ENCODE measurements around the gene TGIF2. TPM values are rescaled to one million over a fixed set of nuclear protein-coding genes. Genes with fewer than 3 reads are reported as not detected.

Gene TGIF2
- total and polyA plus RNA-seq, 9 of the 15 experiments (the other 6 are each of a cell fraction or from before 2014, with no cell fraction given): 6.8 to 27.8 (median 15.7) TPM

GRCh38 chr20:36632147-36632486, 58.7 kb downstream of the TGIF2 start:
- FAIRE-seq (no peak), DNase-seq (ENCODE audit: extremely low read depth in 1 of 4, low spot score in 3 of 4) (no peak), ATAC-seq (no peak)
- no peak overlapping the region for H3K27ac ChIP-seq (ENCODE audit: extremely low read depth, low read depth, low read length)
- H3K79me2 ChIP-seq (ENCODE audit: control insufficient read depth, insufficient read depth, low read length): no peaks in the 10 kb centered on the region
- no peak overlapping the region for H3K4me3 ChIP-seq
- WGBS (ENCODE audit: insufficient coverage, low coverage, missing lambda C conversion rate): 18% methylated on average over 3 of the region's 3 CpGs
- ChIA-PET POLR2A (interaction anchor here (0.6 to 1.3 kb wide), 3 partner anchors 9 to 171 kb away, joined by 4 to 5 read pairs (median 5); no protein-coding TSS in a partner anchor), CTCF (ENCODE audit: low intra/inter-chr PET ratio) (no interaction called here)
- peak overlapping the region in 1 of 2 experiments; percentile 56; a peak in 1 of 4 replicates for H3K9ac ChIP-seq (ENCODE audit: insufficient read depth in 1 of 2, low read depth in 2 of 2, low read length in 2 of 2)
- no peak overlapping the region for H3K4me2 ChIP-seq (ENCODE audit: insufficient read depth, low read length)
- no peaks in the 10 kb centered on the region for H3K9me3 ChIP-seq (replicated peaks; ENCODE audit: control insufficient read depth, insufficient read depth, low read depth, low read length)
- BruUV-seq (replicated peaks): no TSS peak
- H3K9me1 ChIP-seq (ENCODE audit: control insufficient read depth, insufficient read depth, low read length): no peaks in the 10 kb centered on the region
- in situ Hi-C loops (cut with MboI): no loop called here
- peaks cover 0 to 3% of the 10 kb centered on the region in 2 experiments; a peak in 1 of 5 replicates for H3K4me1 ChIP-seq (replicated peaks in 1 of 2; ENCODE audit: control insufficient read depth in 2 of 2, insufficient read depth in 2 of 2, low read length in 2 of 2)
- no peaks in the 10 kb centered on the region for H3K36me3 ChIP-seq (ENCODE audit: control insufficient read depth, insufficient read depth, low read length)
- peak; percentile 64 for TF ChIP-seq ZFP36 (IDR thresholded peaks at IDR 0.05; ENCODE audit: low read depth, low read length, partially characterized antibody)
- no peak for TF ChIP-seq ATF1 (CRISPR knock-in tag; IDR thresholded peaks at IDR 0.05)
- no peak for TF ChIP-seq ATF1 (tag; IDR thresholded peaks at IDR 0.05)
- H2AFZ ChIP-seq (ENCODE audit: low read depth, low read length): 0 out of 2 replicates have a peak overlapping the region, but pooled peaks have one; percentile 33
- intact Hi-C loops (cut with micrococcal nuclease): no loop called here
- no peaks in the 10 kb centered on the region for H4K20me1 ChIP-seq (replicated peaks; ENCODE audit: control insufficient read depth, insufficient read depth, low read length)
- no peaks in the 10 kb centered on the region; a peak in 1 of 5 replicates for H3K27me3 ChIP-seq (ENCODE audit: control insufficient read depth in 2 of 2, insufficient read depth in 2 of 2, low read length in 2 of 2)

GRCh38 chr20:36632487-36633284, 59.3 kb downstream of the TGIF2 start:
- Histone ChIP-seq H3K4me1 (replicated peaks in 1 of 2; ENCODE audit: control insufficient read depth in 2 of 2, insufficient read depth in 2 of 2, low read length in 2 of 2) (peaks cover 0 to 3% of the 10 kb centered on the region in 2 experiments; a peak in 1 of 5 replicates), H3K27ac (ENCODE audit: extremely low read depth, low read depth, low read length) (no peak overlapping the region), H3K9me3 (replicated peaks; ENCODE audit: control insufficient read depth, insufficient read depth, low read depth, low read length) (no peaks in the 10 kb centered on the region), H3K4me2 (ENCODE audit: insufficient read depth, low read length) (no peak overlapping the region), H4K20me1 (replicated peaks; ENCODE audit: control insufficient read depth, insufficient read depth, low read length) (no peaks in the 10 kb centered on the region), H3K27me3 (ENCODE audit: control insufficient read depth in 2 of 2, insufficient read depth in 2 of 2, low read length in 2 of 2) (no peaks in the 10 kb centered on the region; a peak in 1 of 5 replicates), H3K4me3 (no peak overlapping the region), H3K79me2 (ENCODE audit: control insufficient read depth, insufficient read depth, low read length) (no peaks in the 10 kb centered on the region), H3K36me3 (ENCODE audit: control insufficient read depth, insufficient read depth, low read length) (no peaks in the 10 kb centered on the region), H3K9ac (ENCODE audit: insufficient read depth in 1 of 2, low read depth in 2 of 2, low read length in 2 of 2) (peak overlapping the region in 1 of 2 experiments; percentile 56; a peak in 1 of 4 replicates), H2AFZ (ENCODE audit: low read depth, low read length) (0 out of 2 replicates have a peak overlapping the region, but pooled peaks have one; percentile 33), H3K9me1 (ENCODE audit: control insufficient read depth, insufficient read depth, low read length) (no peaks in the 10 kb centered on the region)
- CTCF ChIA-PET (ENCODE audit: low intra/inter-chr PET ratio): no interaction called here
- ATAC-seq (peak; percentile 87), DNase-seq (ENCODE audit: extremely low read depth in 1 of 4, low spot score in 3 of 4) (peak; percentile 29 to 46 (median 34)), FAIRE-seq (peak; percentile 72)
- POLR2A ChIA-PET: interaction anchor here (0.6 to 1.3 kb wide), 4 partner anchors 9 to 862 kb away, joined by 3 to 5 read pairs (median 4); no protein-coding TSS in a partner anchor
- no TSS peak for BruUV-seq (replicated peaks)
- in situ Hi-C loops (cut with MboI) (no loop called here), intact Hi-C loops (cut with micrococcal nuclease) (no loop called here)
- 30% methylated on average over 11 of the region's 14 CpGs for WGBS (ENCODE audit: insufficient coverage, low coverage, missing lambda C conversion rate)
- TF ChIP-seq ZNF395 (CRISPR knock-in tag; IDR thresholded peaks at IDR 0.05): no peak
- TF ChIP-seq CTCF (IDR thresholded peaks at IDR 0.05 in 2 of 3, conservative IDR thresholded peaks at IDR 0.05 in 1 of 3; ENCODE audit: insufficient read depth in 2 of 3, low read depth in 1 of 3, low read length in 3 of 3): peak; percentile 43 to 62 (median 45); a peak in 4 of 6 replicates
- TF ChIP-seq CEBPB (tag; IDR thresholded peaks at IDR 0.05): peak; percentile 64
- TF ChIP-seq L3MBTL2 (IDR thresholded peaks at IDR 0.05): no peak
- TF ChIP-seq RAD21 (CRISPR knock-in tag; conservative IDR thresholded peaks at IDR 0.05 in 1 of 2, IDR thresholded peaks at IDR 0.05 in 1 of 2): peak in 1 of 2 experiments; percentile 53; a peak in 2 of 4 replicates
- no peak for TF ChIP-seq ZNF511 (CRISPR knock-in tag; IDR thresholded peaks at IDR 0.05)
- no peak for TF ChIP-seq SAFB (IDR thresholded peaks at IDR 0.05; ENCODE audit: borderline replicate concordance, low read depth, low read length)

All from K562 (cell line).